ENCODE data around the gene GPN2. TPM values are rescaled to one million over a fixed set of nuclear protein-coding genes. Genes with fewer than 3 reads are reported as not detected.

The GPN2 gene
- total and polyA plus RNA-seq, 2 donors (not counting 1 experiment from before 2014, with no cell fraction given), result 12.2 to 21.5 TPM

DNA sequence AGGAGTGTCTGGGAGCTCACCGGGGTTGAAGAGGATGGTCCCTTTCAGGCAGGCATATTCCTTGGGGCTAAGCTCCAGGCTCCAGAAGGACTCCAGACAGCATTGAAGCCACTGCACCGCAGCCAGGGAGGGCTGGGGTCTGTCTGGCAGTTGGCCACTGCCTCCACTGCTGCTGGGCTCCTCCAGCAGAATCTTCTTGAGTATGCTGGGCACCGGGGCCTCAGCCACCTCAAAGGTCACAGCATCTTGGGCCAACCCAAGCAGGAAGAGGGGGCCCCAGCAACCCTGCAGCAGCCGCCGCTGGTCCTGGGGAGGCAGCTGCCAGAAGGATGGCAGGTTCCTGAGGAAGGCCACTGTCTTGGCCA lies 23.3 kb upstream of the GPN2 start:
- Histone ChIP-seq H4K20me1 (ENCODE audit: control insufficient read depth, extremely low read depth, insufficient read depth, low read length) (no peaks in the 10 kb centered on the region), H3K27ac (ENCODE audit: insufficient read depth, low read length) (no peak overlapping the region), H3K9ac (ENCODE audit: insufficient read depth, low read length) (no peak overlapping the region), H3K4me3 (replicated peaks in 1 of 4; ENCODE audit: control extremely low read depth in 1 of 4, insufficient read depth in 1 of 4, low read depth in 3 of 4, low read length in 4 of 4) (no peak overlapping the region), H3K27me3 (ENCODE audit: control insufficient read depth, insufficient read depth, low read length) (peaks cover 5% of the 10 kb centered on the region), H3K4me2 (ENCODE audit: extremely low read depth, insufficient read depth, low read length) (no peak overlapping the region), H3K36me3 (ENCODE audit: control insufficient read depth, insufficient read depth, low read length) (no peaks in the 10 kb centered on the region), H2AFZ (ENCODE audit: low read length) (no peak overlapping the region), H3K9me3 (ENCODE audit: control insufficient read depth, insufficient read depth, low read depth, low read length) (no peaks in the 10 kb centered on the region), H3K4me1 (ENCODE audit: control insufficient read depth, extremely low read depth, insufficient read depth, low read length) (no peaks in the 10 kb centered on the region), H3K79me2 (ENCODE audit: control insufficient read depth, insufficient read depth, low read length) (no peaks in the 10 kb centered on the region)
- TF ChIP-seq EZH2 (IDR thresholded peaks at IDR 0.05; ENCODE audit: low read length, missing control alignments), result no peak
- TF ChIP-seq, protein P1, sequence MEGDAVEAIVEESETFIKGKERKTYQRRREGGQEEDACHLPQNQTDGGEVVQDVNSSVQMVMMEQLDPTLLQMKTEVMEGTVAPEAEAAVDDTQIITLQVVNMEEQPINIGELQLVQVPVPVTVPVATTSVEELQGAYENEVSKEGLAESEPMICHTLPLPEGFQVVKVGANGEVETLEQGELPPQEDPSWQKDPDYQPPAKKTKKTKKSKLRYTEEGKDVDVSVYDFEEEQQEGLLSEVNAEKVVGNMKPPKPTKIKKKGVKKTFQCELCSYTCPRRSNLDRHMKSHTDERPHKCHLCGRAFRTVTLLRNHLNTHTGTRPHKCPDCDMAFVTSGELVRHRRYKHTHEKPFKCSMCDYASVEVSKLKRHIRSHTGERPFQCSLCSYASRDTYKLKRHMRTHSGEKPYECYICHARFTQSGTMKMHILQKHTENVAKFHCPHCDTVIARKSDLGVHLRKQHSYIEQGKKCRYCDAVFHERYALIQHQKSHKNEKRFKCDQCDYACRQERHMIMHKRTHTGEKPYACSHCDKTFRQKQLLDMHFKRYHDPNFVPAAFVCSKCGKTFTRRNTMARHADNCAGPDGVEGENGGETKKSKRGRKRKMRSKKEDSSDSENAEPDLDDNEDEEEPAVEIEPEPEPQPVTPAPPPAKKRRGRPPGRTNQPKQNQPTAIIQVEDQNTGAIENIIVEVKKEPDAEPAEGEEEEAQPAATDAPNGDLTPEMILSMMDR (conservative IDR thresholded peaks at IDR 0.05 in 1 of 2, IDR thresholded peaks at IDR 0.05 in 1 of 2; ENCODE audit: low read depth in 1 of 2, low read length in 2 of 2), result no peak
- DNase-seq (ENCODE audit: low read depth in 2 of 2), result no peak

DNA sequence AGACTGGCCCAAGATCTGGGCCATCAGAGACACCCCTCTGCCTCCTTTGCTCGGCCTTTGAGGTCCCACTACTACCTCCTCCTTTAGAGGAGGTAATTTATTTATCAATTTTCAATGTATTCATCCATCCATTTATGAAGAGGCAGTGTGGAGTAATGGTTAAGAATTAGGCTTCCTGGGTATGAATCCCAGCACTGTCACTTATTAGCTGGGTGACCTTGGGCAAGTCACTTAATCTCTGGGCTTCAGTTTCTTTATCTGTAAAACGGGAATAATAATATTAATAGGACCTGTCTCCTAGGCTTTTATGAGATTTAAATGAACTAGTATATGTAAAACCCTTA lies 22.0 kb upstream of the GPN2 start:
- H3K27ac ChIP-seq (ENCODE audit: insufficient read depth, low read length), result no peak overlapping the region
- H3K4me3 ChIP-seq (replicated peaks in 1 of 4; ENCODE audit: control extremely low read depth in 1 of 4, insufficient read depth in 1 of 4, low read depth in 3 of 4, low read length in 4 of 4), result no peak overlapping the region
- H2AFZ ChIP-seq (ENCODE audit: low read length), result no peak overlapping the region
- no peaks in the 10 kb centered on the region for H3K36me3 ChIP-seq (ENCODE audit: control insufficient read depth, insufficient read depth, low read length)
- H3K9me3 ChIP-seq (ENCODE audit: control insufficient read depth, insufficient read depth, low read depth, low read length), result no peaks in the 10 kb centered on the region
- H3K9ac ChIP-seq (ENCODE audit: insufficient read depth, low read length), result no peak overlapping the region
- no peaks in the 10 kb centered on the region for H3K79me2 ChIP-seq (ENCODE audit: control insufficient read depth, insufficient read depth, low read length)
- DNase-seq (ENCODE audit: low read depth in 2 of 2), result no peak
- peaks cover 5% of the 10 kb centered on the region for H3K27me3 ChIP-seq (ENCODE audit: control insufficient read depth, insufficient read depth, low read length)
- H4K20me1 ChIP-seq (ENCODE audit: control insufficient read depth, extremely low read depth, insufficient read depth, low read length), result no peaks in the 10 kb centered on the region
- H3K4me1 ChIP-seq (ENCODE audit: control insufficient read depth, extremely low read depth, insufficient read depth, low read length), result no peaks in the 10 kb centered on the region
- no peak overlapping the region for H3K4me2 ChIP-seq (ENCODE audit: extremely low read depth, insufficient read depth, low read length)
- TF ChIP-seq EZH2 (IDR thresholded peaks at IDR 0.05; ENCODE audit: low read length, missing control alignments), result no peak
- TF ChIP-seq, protein P1 (conservative IDR thresholded peaks at IDR 0.05 in 1 of 2, IDR thresholded peaks at IDR 0.05 in 1 of 2; ENCODE audit: low read depth in 1 of 2, low read length in 2 of 2), result no peak

- Histone ChIP-seq H3K36me3 (ENCODE audit: control insufficient read depth, insufficient read depth, low read length) (no peaks in the 10 kb centered on the region), H3K4me2 (ENCODE audit: extremely low read depth, insufficient read depth, low read length) (no peak overlapping the region)
- TF ChIP-seq, protein P1 (conservative IDR thresholded peaks at IDR 0.05 in 1 of 2, IDR thresholded peaks at IDR 0.05 in 1 of 2; ENCODE audit: low read depth in 1 of 2, low read length in 2 of 2), result no peak
- TF ChIP-seq EZH2 (IDR thresholded peaks at IDR 0.05; ENCODE audit: low read length, missing control alignments), result no peak
These were observed 21.5 kb upstream of the GPN2 start for GRCh38 chr1:26911399-26912146.

More at GRCh38 chr1:26911399-26912146, 21.5 kb upstream of the GPN2 start:
- no peak for DNase-seq (ENCODE audit: low read depth in 2 of 2)
- no peaks in the 10 kb centered on the region for H3K79me2 ChIP-seq (ENCODE audit: control insufficient read depth, insufficient read depth, low read length)
- no peaks in the 10 kb centered on the region for H4K20me1 ChIP-seq (ENCODE audit: control insufficient read depth, extremely low read depth, insufficient read depth, low read length)
- H3K4me1 ChIP-seq (ENCODE audit: control insufficient read depth, extremely low read depth, insufficient read depth, low read length), result no peaks in the 10 kb centered on the region
- no peak overlapping the region for H3K4me3 ChIP-seq (replicated peaks in 1 of 4; ENCODE audit: control extremely low read depth in 1 of 4, insufficient read depth in 1 of 4, low read depth in 3 of 4, low read length in 4 of 4)
- no peak overlapping the region for H3K9ac ChIP-seq (ENCODE audit: insufficient read depth, low read length)
- no peak overlapping the region for H2AFZ ChIP-seq (ENCODE audit: low read length)
- H3K9me3 ChIP-seq (ENCODE audit: control insufficient read depth, insufficient read depth, low read depth, low read length), result no peaks in the 10 kb centered on the region
- peaks cover 5% of the 10 kb centered on the region for H3K27me3 ChIP-seq (ENCODE audit: control insufficient read depth, insufficient read depth, low read length)
- H3K27ac ChIP-seq (ENCODE audit: insufficient read depth, low read length), result no peak overlapping the region

Measured in fibroblast of lung (primary cell).